Forelimb muscle (tissue), 1 donor: ENCODE measurements around the gene C2orf74. TPM values are rescaled to one million over a fixed set of nuclear protein-coding genes. Genes with fewer than 3 reads are reported as not detected.
"Not testable (repeated sequence)": the region's sequence is repeated elsewhere in the genome, so short reads cannot be mapped to it uniquely, and the experiment has no call there.

Experiments used
- DNase-seq: peaks from one replicate; pipeline ENCODE4 v3.0.0-alpha.2; 2013; ENCODE audit warnings: low read depth
- polyA plus RNA-seq: library from polyadenylated mRNA; unstranded; fragments of 120-200 nt; gene quantifications from one replicate; pipeline ENCODE4 v1.2.1, GENCODE V29; 2013; ENCODE audit not compliant: insufficient read length

C2orf74 gene
- polyA plus RNA-seq, 1 donor = 15.4 TPM

DNA sequence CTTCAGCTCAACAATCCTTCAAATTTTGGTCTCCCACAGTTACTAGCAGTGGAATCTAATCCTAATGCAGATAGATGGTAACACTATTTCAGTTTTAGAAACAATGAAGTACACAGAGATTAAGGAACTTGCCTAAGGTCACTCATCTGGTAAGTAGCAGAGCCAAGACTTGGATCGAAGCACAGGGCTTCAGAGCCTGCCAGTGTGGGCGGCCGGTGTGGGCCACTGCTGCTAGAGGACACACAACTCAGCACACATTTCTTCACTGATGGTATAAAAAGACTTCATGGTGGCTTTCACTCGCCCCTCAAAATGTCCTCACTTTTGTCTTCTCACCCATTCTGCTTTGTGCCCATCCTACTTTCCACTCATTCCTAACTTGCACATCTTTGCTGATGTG, 11.1 kb downstream of the C2orf74 start:
- DNase-seq = no peak

DNA sequence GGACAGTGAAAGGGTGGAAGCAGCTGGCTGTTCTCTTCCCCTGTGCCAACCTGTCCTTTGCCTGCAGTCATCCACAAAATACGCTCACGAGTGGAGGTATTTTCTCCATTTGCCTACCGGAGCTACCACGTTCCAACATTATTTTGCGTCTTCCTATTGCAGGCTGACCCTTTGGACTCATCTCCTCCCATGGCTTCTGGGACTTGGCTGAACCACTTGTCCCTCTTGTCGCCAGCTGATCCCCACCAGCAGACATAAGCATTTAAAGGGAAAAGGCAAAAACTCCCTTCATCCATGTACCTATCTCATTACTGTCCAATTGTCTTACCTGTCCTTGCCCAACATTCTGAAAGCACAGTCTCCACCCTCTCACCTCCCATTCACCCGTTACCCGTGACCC, 13.0 kb downstream of the C2orf74 start:
- DNase-seq = no peak

DNA sequence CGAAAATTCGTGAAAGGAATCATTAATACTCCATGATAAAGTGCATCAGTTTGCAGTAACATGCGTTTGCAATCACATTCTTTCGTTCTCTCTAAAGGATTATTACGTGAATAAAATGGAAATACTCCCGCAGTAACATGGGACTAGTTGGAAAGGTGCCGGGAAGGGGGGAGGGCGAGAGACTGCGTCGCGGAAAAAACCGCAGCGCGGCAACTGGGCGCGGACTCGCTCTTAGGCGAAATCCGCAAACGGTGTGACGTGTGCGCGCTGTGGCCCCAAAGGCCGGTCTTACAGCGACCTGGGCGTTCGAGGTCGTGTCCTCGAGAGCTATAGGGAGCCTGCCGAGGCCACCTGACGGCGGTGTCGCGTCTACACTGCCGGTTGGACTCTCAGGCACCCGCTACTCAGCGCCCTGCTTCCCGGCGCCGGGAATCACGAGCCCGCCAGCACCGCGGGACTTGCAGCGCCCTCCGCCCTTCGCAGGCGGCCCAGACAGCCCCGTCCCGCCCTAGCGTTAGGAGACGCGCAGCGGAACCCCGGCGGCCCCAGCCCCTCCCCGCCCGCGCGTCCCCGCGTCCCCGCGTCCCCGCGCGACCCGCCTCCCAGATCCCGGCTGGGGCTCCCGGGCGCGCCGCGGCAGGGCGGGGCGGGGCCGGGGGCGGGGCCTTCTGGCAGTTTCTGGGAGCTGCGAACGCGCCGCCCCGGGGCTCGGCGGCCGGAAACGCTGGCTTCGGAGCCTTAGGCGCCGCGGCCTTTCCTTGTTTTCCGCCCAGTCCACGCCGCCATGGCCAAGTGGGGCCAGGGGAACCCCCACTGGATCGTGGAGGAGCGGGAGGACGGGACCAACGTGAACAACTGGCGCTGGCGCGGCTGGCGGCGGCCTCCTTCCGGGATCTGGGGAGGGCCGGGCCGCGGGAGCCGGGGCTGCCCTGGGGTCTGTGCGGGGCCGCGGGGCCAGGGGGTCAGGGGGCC, 15.1 kb downstream of the C2orf74 start:
- peak; percentile 71 for DNase-seq

- no peak for DNase-seq
These were observed 15.9 kb downstream of the C2orf74 start for GRCh38 chr2:61177727-61178549.

DNA sequence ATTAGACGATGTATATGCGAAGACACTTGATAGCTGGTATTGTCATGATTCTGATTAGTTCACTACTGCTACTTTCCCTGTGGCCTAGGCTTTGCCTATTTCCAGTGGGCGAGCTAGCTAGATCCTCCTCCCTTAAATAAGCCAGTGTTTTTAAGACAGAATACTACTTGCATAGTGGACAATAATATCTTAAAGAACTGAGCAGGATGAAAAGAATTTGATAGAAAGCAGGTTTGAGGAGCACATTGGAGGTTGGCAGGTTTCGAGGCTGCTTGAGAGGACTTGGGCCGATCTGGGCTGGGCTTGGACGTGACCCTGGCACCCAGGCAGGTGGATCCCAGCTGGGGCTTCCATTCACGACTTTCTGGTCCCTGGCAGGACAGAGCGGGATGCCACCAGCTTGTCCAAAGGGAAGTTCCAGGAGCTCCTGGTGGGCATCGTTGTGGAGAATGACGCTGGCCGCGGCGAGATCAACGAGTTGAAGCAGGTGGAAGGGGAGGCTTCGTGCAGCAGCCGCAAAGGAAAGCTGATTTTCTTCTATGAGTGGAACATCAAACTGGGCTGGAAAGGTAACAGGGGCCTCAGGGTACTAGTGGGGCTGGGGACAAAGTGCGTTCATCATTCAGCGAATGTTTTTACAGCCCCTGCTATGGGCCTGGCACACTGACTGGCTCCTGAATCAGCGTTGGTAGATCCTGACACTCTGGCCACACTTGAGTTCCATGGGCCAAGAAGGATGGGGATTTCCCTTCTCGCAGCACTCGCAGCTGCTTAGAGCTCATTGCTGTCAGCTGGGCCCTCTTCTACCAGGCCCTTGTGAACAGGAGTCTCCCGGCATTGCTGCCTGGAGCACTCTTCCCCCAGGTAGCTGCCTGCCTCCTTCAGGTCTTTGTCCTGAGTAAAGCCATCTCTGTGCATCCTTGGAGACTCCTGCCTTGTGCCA, 16.9 kb downstream of the C2orf74 start:
- no peak for DNase-seq

GRCh38 chr2:61179701-61180639, 18.0 kb downstream of the C2orf74 start:
- peak; percentile 28 for DNase-seq

GRCh38 chr2:61180686-61181085, 18.7 kb downstream of the C2orf74 start:
- no peak for DNase-seq

DNA sequence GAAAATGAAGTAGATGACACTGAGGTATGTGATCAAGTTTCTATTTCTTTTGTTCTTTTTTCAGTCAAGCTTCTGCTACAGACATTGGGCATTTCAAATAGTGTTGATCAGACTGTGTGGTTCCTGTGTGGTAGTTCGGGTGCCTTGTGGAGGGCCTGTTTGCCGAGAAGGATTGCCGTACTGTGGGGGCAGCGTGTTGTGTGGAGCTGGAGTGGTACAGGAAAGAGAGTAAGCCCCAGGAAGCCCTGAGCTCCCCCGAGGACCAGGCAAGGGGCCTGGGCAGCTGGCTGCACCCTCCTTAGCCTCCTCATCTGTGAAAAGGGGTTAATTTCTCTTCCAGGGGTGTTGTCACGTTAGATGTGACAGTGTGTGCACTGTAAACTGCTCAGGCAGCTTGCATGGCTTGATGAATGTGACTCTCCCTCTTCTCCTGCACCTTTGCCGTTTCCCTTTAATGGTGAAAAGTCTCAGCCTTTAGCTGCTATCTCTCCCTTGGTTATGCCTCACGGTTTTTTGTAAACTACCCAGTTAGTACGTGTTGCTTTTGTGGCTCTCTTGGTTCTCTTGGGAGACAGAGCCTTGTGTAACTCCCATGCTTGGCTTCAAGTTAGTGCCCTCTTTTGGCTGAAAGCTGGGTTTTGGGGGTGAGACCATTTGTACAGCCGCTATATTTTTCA, 19.5 kb downstream of the C2orf74 start:
- no peak for DNase-seq

DNA sequence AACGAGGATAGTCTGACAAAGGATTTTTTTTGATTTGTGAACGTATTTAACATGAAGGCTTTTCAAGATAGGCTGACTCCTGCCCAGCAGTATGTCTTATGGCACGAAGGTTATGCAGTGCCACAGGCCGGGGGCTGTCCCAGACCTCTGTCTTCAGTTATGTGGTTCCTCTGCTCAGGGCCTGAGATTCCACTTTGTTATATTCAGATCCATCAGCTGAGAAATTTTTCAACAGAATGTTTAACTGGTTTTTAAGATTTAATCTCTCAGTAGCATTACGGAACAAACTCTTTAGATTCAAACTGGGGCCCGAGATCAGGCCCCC, 20.0 kb downstream of the C2orf74 start:
- no peak for DNase-seq

DNA sequence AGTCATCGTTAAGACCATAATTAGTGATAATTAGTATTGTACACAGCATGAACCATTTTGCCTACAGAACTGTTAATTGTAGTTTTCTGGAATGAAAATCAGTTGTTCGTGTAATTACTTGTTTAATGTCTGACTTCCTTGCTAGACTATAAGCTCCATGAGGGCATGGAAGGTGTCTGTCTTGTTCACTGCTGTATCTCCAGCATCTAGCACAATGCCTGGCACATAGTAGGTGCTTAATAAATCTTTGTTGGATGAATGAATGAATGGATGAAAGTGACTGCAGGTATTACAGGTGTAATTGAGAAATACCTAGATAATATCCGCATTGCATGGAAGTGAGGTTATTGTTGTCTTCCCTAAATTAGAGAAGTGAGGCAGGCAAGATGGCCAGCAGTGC, 21.8 kb downstream of the C2orf74 start:
- DNase-seq = no peak

DNA sequence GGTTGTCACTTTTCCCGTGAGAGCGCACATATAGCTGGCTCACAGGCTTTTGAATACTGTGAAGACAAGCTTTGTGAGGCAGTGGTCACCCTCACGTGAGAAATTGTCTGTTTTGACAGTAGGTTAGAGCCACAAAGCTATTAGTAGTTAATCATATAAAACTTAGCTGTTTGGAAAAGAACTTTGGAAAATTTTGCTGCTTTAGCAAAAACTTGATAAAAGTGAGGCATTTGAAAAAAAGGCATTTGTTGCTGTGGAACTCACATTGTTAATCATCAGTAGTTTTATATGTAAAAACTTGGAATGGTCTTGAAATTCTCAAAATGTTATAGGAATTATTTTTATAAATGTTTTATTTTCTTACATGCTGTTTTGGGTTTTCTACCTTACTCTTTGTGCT, 22.3 kb downstream of the C2orf74 start:
- DNase-seq = no peak

- no peak for DNase-seq
These were observed 23.3 kb downstream of the C2orf74 start for GRCh38 chr2:61185231-61185728.

DNA sequence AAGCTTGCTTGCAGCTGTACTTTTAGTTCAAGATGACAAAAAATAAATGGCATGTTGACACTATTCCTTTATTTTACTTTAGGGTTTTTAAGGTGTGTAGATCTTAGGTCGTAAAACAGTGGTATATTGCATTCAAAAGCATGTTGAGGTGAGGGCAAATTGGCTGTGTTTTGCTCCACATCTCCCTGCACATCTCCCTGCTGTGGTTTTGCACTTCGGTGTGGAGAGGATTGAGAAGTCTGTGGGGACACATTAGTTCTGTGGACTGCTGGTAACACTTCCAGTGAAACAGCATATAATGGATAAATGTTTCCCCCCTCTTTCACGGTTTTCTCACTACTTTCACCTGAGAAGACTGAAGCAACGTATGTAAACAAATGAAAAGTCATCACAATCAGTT, 25.1 kb downstream of the C2orf74 start:
- no peak for DNase-seq

DNA sequence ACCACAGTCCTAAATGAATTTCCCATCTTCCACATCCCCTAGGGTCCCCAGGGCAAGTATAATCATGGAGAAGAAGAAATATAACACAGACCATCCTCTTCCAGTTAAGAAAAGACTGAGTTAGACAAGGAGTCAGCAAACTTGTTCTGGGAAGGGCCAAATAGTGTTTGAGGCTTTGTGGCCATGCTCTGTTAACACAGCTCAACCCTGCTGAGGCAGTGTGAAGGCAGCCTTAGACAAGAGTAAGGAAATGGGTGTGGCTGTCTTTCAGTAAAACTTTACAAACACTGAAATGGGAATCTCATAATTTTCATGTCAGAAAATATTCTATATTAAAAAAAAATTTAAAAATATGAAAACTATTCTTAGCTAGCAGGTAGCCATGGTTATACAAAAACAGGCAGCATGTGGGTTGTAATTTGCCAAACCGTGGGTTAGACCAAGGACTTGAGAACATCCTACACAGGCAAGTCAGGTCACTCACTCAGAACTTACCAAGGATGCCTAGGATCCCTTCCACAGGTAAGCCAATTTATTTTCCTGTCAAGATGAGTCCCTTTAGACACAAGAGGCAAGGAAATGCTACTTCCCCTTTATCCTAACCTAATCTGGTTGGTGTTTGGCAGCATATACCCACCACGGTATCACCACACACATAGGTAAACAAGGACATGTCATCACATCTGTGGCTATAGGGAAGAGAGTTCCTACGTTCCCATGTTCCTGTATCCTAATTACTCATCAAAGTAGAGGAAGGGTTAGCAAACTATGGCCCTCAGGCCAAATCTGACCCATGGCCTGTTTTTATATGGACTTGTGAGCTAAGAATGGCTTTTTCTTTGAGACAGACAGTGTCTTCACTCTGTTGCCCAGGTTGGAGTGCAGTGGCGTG, 31.9 kb downstream of the C2orf74 start:
- DNase-seq = no peak

DNA sequence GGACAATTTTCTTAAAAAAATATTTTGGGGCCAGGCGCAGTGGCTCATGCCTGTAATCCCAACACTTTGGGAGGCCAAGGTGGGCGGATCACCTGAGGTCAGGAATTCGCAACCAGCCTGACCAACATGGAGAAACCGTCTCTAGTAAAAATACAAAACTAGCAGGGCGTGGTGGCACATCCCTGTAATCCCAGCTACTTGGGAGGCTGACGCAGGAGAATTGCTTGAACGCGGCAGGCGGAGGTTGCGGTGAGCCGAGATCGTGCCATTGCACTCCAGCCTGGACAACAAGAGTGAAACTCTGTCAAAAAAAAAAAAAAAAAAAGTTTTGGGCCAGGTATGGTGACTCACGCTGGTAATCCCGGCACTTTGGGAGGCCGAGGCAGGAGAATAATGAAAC, 32.7 kb downstream of the C2orf74 start:
- DNase-seq = not testable (repeated sequence)

DNA sequence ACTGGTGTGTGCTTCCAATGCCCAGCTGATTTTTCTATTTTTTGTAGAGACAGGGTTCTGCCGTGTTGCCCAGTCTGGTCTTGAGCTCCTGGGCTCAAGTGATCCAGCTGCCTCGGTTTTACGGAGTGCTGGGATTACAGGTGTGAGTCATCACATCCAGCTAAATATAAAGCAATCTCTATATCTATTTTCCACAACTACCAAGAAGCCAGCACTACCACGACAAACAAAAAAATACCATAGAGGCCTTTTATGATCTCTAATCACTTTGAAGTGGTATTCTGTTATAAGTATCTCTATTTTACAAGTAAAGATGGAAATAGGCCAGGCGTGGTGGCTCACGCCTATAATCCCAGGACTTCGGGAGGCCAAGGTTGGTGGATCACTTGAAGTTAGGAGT, 34.7 kb downstream of the C2orf74 start:
- no peak for DNase-seq

- no peak for DNase-seq
These were observed 43.1 kb downstream of the C2orf74 start for GRCh38 chr2:61205132-61205531.

GRCh38 chr2:61210332-61210981, 48.5 kb downstream of the C2orf74 start:
- DNase-seq = no peak
